Activated effector memory CD4-positive, alpha-beta T cell treated with anti-CD3 and anti-CD28 coated beads, Interleukin-2, amount 50 U/mL, for 16 hours (primary cell): ENCODE data around the gene RGS13.
"Not testable (repeated sequence)": the region's sequence is repeated elsewhere in the genome, so short reads cannot be mapped to it uniquely, and the experiment has no call there.

Experiments used
- DNase-seq: peaks from one replicate; pipeline ENCODE4 v3.0.0-alpha.2; 2020

Gene RGS13

GRCh38 chr1:192683081-192683480, 47.1 kb downstream of the RGS13 start:
- not testable (repeated sequence) for DNase-seq

DNA sequence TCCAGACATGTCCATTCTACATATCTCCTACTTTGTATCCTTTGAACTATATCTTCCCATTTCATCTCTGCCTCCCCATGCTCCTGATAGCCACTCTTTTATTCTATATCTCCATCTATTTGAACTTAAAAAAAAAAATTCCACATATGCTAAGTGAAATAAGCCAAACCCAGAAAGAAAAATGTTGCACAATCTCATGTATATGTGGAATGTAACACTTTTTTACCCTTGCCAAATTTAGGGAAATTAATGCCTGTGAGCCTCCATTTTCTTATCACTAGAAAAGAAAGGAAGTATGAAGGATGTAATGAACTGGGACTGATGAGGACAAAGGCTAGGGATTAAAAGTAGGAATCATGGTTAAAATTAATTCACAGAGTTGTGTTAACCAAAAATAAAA, 53.5 kb downstream of the RGS13 start:
- DNase-seq, result no peak

- no peak for DNase-seq
Measured at GRCh38 chr1:192691041-192691440, 55.1 kb downstream of the RGS13 start.

GRCh38 chr1:192696082-192696481, 60.1 kb downstream of the RGS13 start:
- DNase-seq, result no peak

DNA sequence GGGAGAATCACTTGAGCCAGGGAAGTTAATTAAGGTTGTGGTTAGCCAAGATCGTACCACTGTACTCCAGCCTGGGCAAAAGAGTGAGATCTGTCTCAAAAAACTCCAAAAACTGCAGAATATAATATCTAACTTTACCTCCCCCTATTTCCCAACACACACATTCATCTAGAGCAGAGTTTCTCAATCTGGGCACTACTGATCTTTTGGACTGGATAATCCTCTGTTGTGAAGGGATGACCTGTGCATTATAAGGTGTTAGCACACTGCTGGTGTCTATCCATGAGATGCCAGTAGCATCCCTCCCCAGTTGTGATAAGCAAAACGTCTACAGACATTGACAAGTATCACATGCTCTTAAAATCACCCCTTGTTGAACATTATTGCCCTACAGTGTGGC, 61.8 kb downstream of the RGS13 start:
- no peak for DNase-seq

DNA sequence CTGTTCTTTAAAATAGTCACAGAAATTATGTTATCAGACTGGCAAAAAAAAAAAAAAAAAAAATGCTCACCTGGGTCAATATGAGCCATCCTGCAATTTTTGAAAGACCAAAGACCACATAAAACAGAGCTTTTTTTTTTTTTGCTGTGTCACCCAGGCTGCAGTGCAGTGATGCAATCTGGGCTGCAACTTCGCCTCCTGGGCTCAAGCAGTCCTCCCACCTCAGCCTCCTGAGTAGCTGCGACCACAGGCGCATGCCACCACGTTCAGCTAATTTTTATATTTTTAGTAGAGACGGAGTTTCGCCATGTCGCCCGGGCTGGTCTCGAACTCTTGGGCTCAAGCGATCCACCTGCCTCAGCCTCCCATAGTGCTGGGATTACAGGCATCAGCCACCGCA, 62.8 kb downstream of the RGS13 start:
- DNase-seq, result no peak

- DNase-seq, result no peak
Measured at GRCh38 chr1:192700834-192701271, 64.9 kb downstream of the RGS13 start.

GRCh38 chr1:192702212-192702902, 66.4 kb downstream of the RGS13 start:
- no peak for DNase-seq

DNA sequence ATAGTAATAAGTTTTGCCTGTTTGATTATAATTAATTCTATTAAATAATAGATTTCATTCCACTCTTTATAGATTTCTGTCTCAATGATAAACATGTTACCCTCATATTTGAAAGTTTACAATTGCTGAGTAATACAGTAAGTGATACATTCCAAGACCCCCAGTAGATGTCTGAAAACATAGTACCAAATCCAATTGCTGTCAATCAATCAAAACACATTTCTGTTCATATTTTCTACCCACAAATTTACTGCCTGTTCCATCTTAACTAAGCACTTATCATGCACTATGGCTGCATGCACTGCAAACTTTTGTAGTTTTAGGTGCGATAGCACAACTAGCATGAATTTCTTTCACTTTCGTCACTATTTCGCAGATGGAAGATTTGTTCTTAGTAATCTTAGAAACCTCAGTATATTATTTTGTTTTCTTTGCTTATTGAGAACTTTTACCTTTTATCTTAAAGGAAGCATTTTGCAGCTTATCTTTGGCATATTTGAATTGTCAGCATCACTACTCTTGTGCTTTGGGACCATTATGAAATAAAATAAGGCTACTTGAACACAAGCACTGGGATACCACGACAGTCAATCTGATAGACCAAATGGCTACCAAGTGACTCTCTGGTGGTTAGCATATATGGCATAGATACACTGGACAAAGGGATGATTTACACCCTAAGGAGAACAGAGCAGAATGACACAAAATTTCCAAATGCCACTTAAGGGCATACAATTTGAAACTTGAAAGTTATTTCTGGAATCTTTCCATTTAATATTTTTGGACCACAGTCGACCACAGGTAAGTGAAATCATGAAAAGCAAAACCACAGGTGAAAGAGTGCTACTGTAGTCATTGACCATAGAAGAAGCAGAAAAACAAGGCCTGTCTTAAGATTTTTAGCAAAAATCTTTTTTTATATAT, 67.6 kb downstream of the RGS13 start:
- DNase-seq, result no peak

DNA sequence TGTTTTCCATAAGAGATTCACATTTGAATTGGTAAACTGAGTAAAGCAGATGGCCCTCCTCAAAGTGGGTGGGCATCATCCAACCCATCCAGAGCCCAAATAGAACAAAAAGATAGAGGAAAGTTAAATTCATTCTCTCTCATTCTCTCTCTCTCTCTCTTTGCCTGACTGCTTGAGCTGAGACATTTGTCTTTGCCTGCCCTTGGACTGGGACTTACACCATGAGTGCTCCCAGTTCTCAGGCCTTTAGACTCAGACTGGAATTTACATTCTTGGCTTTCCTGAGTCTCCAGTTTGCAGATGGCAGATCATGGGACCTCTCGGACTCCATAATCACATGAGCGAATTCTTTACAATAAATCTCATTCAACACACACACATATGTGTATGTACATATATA, 69.6 kb downstream of the RGS13 start:
- DNase-seq, result no peak

- no peak for DNase-seq
Measured at GRCh38 chr1:192706936-192707335, 71.0 kb downstream of the RGS13 start.

GRCh38 chr1:192707978-192708547, 72.1 kb downstream of the RGS13 start:
- no peak for DNase-seq

DNA sequence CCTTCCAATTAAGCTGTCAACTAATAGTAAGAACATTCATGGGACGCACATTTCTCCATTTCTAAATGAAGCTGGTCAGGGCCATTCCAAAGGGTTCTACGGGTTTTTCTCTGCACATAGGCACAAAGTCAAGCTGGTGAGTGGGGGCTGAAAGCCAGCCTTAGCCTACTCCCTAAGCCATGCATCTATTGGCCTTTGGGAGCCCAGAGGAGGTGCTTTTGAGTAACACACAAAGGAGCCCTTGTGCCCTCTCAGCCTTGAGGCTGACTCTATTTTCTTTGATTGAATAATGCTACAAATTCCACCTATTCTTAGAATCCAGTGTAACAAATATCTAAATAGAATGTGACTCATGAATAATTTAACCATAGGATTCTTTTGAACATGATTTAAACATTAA, 73.6 kb downstream of the RGS13 start:
- DNase-seq, result no peak
